Large intestine (tissue), 3 donors: ENCODE measurements around the gene HNMT. TPM values are rescaled to one million over a fixed set of nuclear protein-coding genes. Genes with fewer than 3 reads are reported as not detected.
"Not testable (repeated sequence)": the region's sequence is repeated elsewhere in the genome, so short reads cannot be mapped to it uniquely, and the experiment has no call there.

Experiments
- DNase-seq, 2 donors: peaks; one replicate each; pipeline versions ENCODE4 v3.0.0 to v3.0.0-alpha.2; 2013
- H3K27ac ChIP-seq: one replicate; pipeline ENCODE4 v1.5.1; 2013; ENCODE audit warnings: low read length
- H3K27me3 ChIP-seq: 2 replicates; pipeline ENCODE4 v1.6.1; 2013; ENCODE audit warnings: low read length; ENCODE audit not compliant: control insufficient read depth, insufficient read depth
- H3K36me3 ChIP-seq: 2 replicates; pipeline ENCODE4 v1.6.1; 2013; ENCODE audit warnings: low read length; ENCODE audit not compliant: control insufficient read depth, insufficient read depth
- H3K4me1 ChIP-seq: one replicate; pipeline ENCODE4 v1.6.1; 2013; ENCODE audit warnings: low read length; ENCODE audit not compliant: control insufficient read depth, insufficient read depth
- H3K4me3 ChIP-seq: one replicate; pipeline ENCODE4 v1.5.1; 2013; ENCODE audit warnings: low read length
- H3K9me3 ChIP-seq: one replicate; pipeline ENCODE4 v1.6.1; 2013; ENCODE audit warnings: mild to moderate bottlenecking, low read depth, low read length, moderate library complexity; ENCODE audit not compliant: control insufficient read depth
- WGBS: methylation state at CpG from one replicate; pipeline ENCODE4 v1.1.5; 2013; ENCODE audit warnings: low lambda C conversion rate; ENCODE audit not compliant: insufficient coverage; 5-methylcytosine and 5-hydroxymethylcytosine counted together
- polyA plus RNA-seq: library from polyadenylated mRNA; unstranded; fragments of 120-200 nt; gene quantifications from one replicate; pipeline ENCODE4 v1.2.1, GENCODE V29; 2013

Gene HNMT
- polyA plus RNA-seq, 1 donor = 71.1 TPM

DNA sequence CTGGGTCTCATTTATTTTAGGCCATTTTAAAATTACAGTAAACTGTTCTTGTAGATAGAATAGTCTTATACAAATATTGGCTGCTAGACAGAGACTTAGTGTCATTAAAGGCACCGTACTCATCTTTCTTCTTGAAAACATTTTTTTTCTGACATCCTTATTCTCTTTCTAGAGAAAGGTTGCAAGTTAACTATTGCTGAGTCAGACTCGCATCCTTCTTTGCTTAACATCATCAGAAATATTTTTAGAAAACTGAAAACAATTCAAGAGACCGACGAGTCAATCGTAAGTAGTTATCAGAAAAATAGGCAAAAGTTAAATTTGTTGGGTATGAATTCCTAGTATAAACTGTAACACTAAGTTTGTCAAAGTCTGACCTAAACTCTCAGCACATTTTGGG lies 72.2 kb downstream of the HNMT start:
- Histone ChIP-seq H3K4me1 (no peaks in the 10 kb centered on the region), H3K9me3 (no peaks in the 10 kb centered on the region), H3K27ac (no peak overlapping the region), H3K36me3 (no peaks in the 10 kb centered on the region), H3K4me3 (no peak overlapping the region), H3K27me3 (no peaks in the 10 kb centered on the region)
- no peak for DNase-seq
- 100% methylated on average over 5 of the region's 5 CpGs for WGBS

DNA sequence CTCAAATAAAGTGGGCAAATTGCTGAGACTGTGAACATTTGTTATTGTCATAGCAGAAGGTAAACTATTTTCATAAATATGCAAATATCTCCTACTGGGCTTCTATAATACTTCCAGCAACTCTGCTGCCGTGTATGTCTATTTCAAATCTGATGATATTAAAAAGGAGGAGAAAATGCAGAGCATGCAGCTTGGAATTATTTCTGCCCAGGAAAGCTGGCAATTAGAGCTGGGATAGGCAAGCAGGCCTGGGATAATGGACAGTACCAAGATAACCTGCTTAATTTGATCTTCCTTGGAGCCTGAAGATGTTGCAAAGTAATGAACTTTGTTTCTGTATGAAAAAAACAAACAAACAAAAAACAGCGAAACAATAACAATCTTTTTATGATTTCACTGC lies 72.8 kb downstream of the HNMT start:
- Histone ChIP-seq H3K36me3 (no peaks in the 10 kb centered on the region), H3K27me3 (no peaks in the 10 kb centered on the region), H3K9me3 (no peaks in the 10 kb centered on the region), H3K4me3 (no peak overlapping the region), H3K27ac (no peak overlapping the region), H3K4me1 (no peaks in the 10 kb centered on the region)
- DNase-seq = no peak
- 83% methylated on average over 2 of the region's 2 CpGs for WGBS

DNA sequence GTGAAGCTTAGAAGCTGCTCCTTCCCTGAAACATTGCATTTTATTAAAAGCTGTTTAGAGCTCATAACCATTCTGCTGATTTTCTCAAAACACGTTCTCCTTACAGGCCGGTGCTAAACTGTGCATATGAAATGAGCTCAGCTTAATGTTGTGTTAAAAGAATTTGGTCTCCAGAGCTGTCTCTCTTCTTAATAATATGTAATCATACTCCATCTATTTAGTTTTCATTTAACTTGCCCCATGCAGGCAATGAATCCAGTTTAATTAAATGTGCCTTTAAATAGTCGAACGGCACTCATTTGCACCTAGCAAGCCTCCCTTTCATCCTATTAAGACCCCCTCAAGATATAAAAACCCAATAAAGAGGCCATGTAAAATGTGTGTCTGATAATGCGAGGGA lies 76.3 kb downstream of the HNMT start:
- no CpG with 5 or more reads among the region's 5 CpGs for WGBS

DNA sequence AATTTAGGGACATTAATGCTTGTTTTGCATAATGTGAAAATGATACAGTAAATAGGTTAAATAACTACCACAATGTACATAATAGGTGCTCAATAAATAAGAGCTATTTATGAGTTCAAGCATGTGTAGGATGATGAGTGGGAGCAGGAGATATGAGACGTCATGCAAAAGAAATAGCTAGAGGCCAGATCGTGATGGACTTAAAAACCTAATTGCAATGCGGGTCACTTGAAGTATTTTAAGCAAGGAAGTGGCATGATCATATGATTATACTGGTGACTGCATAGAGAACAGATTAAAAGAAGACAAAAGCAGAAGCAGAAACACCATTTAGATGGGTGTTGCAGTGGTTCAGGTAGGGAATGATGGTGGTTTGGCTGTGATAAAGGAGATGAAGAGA lies 78.0 kb downstream of the HNMT start:
- no peaks in the 10 kb centered on the region for H3K27me3 ChIP-seq
- no peaks in the 10 kb centered on the region for H3K36me3 ChIP-seq
- DNase-seq = no peak
- no peak overlapping the region for H3K4me3 ChIP-seq
- no peak overlapping the region for H3K27ac ChIP-seq
- no peaks in the 10 kb centered on the region for H3K4me1 ChIP-seq
- 100% methylated on average over 2 of the region's 3 CpGs for WGBS
- no peaks in the 10 kb centered on the region for H3K9me3 ChIP-seq

More for the DNA sequence above, 76.3 kb downstream of the HNMT start:
- Histone ChIP-seq H3K36me3 (no peaks in the 10 kb centered on the region), H3K9me3 (no peaks in the 10 kb centered on the region), H3K4me3 (no peak overlapping the region), H3K27me3 (no peaks in the 10 kb centered on the region), H3K27ac (no peak overlapping the region), H3K4me1 (no peaks in the 10 kb centered on the region)
- DNase-seq = no peak

DNA sequence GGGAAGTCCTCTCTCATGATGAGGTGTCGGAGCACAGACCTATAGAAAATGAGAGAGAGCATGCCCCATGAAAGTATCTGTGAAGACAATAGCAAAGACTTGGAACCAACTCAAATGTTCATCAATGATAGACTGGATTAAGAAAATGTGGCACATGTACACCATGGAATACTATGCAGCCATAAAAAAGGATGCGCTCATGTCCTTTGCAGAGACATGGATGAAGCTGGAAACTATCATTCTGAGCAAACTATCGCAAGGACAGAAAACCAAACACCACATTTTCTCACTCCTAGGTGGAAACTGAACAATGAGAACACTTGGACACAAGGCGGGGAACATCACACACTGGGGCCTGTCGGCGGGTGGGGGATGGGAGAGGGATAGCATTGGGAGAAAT lies 79.3 kb downstream of the HNMT start:
- not testable (repeated sequence) for H3K4me1 ChIP-seq, H3K4me3 ChIP-seq, DNase-seq, H3K27ac ChIP-seq, H3K9me3 ChIP-seq, H3K27me3 ChIP-seq, H3K36me3 ChIP-seq
- no CpG with 5 or more reads among the region's 6 CpGs for WGBS

DNA sequence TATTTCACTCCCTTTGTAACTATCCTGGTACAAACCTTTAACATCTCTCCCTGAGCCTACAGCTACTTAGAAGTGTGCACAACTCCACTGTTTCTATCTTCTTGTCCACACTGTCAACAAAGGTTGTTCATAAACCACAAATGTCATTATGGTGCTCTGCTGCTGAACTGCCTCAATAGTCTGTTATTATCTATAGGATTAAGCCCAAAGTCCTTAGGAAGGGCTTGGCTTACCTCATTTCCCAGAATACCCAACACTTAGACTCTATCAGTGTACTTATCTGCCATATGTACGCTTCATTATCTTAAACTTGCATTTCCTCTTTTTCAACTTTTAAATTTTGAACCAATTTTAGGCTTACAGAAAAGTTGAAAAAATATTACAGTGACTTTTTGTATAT lies 94.2 kb downstream of the HNMT start:
- peak in 1 of 2 donors; percentile 46 for DNase-seq
- 33% methylated on average over 1 of the region's 1 CpG for WGBS
- no peaks in the 10 kb centered on the region for H3K36me3 ChIP-seq
- H3K9me3 ChIP-seq = no peaks in the 10 kb centered on the region
- H3K4me1 ChIP-seq = no peaks in the 10 kb centered on the region
- no peak overlapping the region for H3K4me3 ChIP-seq
- H3K27ac ChIP-seq = no peak overlapping the region
- H3K27me3 ChIP-seq = no peaks in the 10 kb centered on the region

DNA sequence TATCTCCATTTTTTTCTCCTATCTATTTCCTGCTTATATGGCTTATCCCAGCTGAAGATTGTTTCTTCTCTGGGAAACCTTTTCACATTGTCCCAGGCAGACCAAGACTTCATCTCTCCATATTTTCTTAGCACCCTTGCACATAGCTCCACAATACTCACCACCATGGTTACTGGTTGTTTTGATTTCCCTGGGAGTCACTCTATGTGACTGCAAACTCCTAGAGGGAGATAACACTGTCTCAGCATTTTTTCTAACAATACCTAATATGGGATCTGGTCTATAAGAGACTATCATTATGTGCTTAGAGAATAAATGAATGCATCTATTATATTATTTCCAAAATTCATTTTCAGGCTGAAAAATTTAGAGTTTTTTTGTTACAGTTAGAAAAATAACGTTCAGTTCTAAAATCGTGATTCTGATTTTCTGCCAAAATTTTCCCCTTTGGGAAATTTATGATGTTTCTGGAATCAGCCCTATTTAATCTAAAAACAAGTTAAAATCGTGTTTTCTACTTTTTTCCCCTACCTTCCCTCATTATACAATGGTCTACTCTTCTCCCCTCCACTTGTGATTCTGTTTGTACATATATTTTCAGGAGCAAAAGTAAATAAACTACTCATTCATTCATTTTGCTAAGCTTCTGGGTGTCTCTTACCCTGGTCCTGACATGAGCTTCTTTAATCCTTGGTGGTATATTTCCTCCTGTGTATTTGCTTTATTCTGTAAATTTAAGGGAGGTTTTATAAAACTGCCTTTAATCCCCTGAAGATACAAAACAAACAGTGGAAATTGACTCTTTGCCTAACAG lies 95.4 kb downstream of the HNMT start:
- Histone ChIP-seq H3K4me1 (no peaks in the 10 kb centered on the region), H3K4me3 (no peak overlapping the region), H3K9me3 (no peaks in the 10 kb centered on the region), H3K36me3 (no peaks in the 10 kb centered on the region), H3K27ac (no peak overlapping the region), H3K27me3 (no peaks in the 10 kb centered on the region)
- WGBS = 96% methylated on average over 2 of the region's 3 CpGs
- no peak for DNase-seq

DNA sequence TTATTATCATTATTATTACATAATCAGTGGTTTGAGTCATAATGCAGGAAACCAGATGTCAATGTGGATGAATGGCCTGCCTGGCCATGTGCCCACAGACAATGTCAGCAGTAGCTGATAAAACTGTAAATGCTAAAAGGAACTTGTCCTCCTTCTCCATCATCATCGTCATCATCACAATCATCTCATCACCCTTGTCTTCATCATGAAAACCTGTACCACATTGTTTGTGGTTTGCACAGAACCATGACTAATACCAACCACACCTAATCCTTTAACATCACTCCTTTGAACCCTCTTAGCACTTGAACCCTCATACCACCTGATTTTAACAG lies 96.0 kb downstream of the HNMT start:
- Histone ChIP-seq H3K4me1 (no peaks in the 10 kb centered on the region), H3K27me3 (no peaks in the 10 kb centered on the region), H3K9me3 (no peaks in the 10 kb centered on the region), H3K36me3 (no peaks in the 10 kb centered on the region), H3K27ac (no peak overlapping the region), H3K4me3 (no peak overlapping the region)
- peak in 1 of 2 donors; percentile 59 for DNase-seq
- WGBS = 33% methylated on average over 1 of the region's 1 CpG

DNA sequence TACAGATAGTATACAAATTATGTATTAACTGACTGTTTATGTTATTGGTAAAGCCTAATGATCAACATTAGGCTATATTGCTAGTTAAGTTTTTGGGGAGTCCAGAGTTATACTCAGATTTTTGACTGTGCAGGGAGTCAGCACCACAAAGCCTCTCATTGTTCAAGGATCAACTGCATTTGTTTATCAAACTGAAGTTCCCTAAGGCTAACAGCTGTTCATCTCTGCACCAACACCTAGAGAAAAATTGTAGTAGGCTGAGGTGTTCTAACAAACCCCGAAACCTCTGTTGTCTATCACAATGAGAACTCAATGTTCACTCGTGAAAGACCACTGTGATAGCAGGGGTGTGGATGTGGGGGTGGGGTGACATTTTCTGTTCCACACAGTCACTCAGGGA lies 97.7 kb downstream of the HNMT start:
- H3K4me3 ChIP-seq = no peak overlapping the region
- WGBS = no CpG with 5 or more reads among the region's 2 CpGs

DNA sequence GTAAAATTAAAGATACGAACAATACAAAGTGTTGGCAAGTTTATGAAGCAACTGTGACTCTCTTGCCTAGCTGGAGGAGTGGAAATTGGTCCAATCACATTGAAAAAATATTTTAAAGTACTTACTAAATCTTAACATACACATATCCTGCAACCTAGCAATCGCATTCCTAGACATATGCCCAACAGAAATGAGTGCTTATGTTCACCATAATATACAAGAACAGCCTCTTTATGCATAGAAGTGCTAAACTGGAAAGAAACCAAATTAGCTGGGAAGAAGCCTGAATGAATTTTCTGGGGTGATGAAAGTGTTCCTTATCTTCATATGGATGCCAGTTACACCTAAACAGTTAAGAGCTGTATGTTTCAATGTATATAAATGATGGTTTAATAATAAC lies 98.9 kb downstream of the HNMT start:
- WGBS = 100% methylated on average over 1 of the region's 2 CpGs
- H3K27me3 ChIP-seq = no peaks in the 10 kb centered on the region
- no peak overlapping the region for H3K4me3 ChIP-seq
- no peaks in the 10 kb centered on the region for H3K4me1 ChIP-seq
- no peaks in the 10 kb centered on the region for H3K36me3 ChIP-seq
- no peak overlapping the region for H3K27ac ChIP-seq
- no peaks in the 10 kb centered on the region for H3K9me3 ChIP-seq
- DNase-seq = no peak

More for the DNA sequence above, 97.7 kb downstream of the HNMT start:
- DNase-seq = no peak
- H3K9me3 ChIP-seq = no peaks in the 10 kb centered on the region
- no peaks in the 10 kb centered on the region for H3K27me3 ChIP-seq
- no peaks in the 10 kb centered on the region for H3K4me1 ChIP-seq
- no peak overlapping the region for H3K27ac ChIP-seq
- H3K36me3 ChIP-seq = no peaks in the 10 kb centered on the region
